RWPE2 (cell line): Measurements from ENCODE around the gene RPS6KA5.

Experiments
- ATAC-seq: fragments of 200-7000 bp; cut with Tn5 transposase; 3 replicates; pipeline ENCODE4 v1.9.1; 2021; ENCODE audit warnings: low read depth
- DNase-seq: peaks from one replicate; pipeline ENCODE4 v3.0.0-alpha.2; 2020; ENCODE audit warnings: low spot score
- H3K27ac ChIP-seq: fragments of 450-650 bp; 2 replicates; pipeline ENCODE4 v1.5.1; 2017; ENCODE audit warnings: mild to moderate bottlenecking; ENCODE audit not compliant: poor library complexity, severe bottlenecking
- H3K27me3 ChIP-seq: fragments of 250-450 bp; sonication (Bioruptor Pico); 2 replicates; pipeline ENCODE4 v1.5.1; 2021; ENCODE audit warnings: mild to moderate bottlenecking, moderate library complexity; ENCODE audit not compliant: insufficient read depth, poor library complexity, severe bottlenecking
- H3K36me3 ChIP-seq: fragments of 250-450 bp; sonication (Bioruptor Pico); 2 replicates; pipeline ENCODE4 v1.5.1; 2020; ENCODE audit warnings: low read depth, mild to moderate bottlenecking, moderate library complexity
- H3K4me1 ChIP-seq: fragments of 250-450 bp; sonication (Bioruptor Pico); 2 replicates; pipeline ENCODE4 v1.5.1; 2021; ENCODE audit warnings: mild to moderate bottlenecking, moderate library complexity; ENCODE audit not compliant: insufficient read depth, poor library complexity, severe bottlenecking
- H3K4me3 ChIP-seq: fragments of 250-450 bp; sonication (Bioruptor Pico); 2 replicates; pipeline ENCODE4 v1.5.1; 2021; ENCODE audit warnings: mild to moderate bottlenecking, moderate library complexity; ENCODE audit not compliant: severe bottlenecking
- H3K9me3 ChIP-seq: fragments of 250-450 bp; sonication (Bioruptor Pico); 2 replicates; pipeline ENCODE4 v1.5.1; 2021; ENCODE audit warnings: mild to moderate bottlenecking, moderate library complexity; ENCODE audit not compliant: severe bottlenecking
- TF ChIP-seq, protein P1 (sequence below): fragments of 450-650 bp; IDR thresholded peaks from one replicate; pipeline ENCODE4 v1.5.1; 2017; ENCODE audit warnings: mild to moderate bottlenecking, moderate library complexity; ENCODE audit not compliant: poor library complexity, severe bottlenecking

The RPS6KA5 gene

DNA sequence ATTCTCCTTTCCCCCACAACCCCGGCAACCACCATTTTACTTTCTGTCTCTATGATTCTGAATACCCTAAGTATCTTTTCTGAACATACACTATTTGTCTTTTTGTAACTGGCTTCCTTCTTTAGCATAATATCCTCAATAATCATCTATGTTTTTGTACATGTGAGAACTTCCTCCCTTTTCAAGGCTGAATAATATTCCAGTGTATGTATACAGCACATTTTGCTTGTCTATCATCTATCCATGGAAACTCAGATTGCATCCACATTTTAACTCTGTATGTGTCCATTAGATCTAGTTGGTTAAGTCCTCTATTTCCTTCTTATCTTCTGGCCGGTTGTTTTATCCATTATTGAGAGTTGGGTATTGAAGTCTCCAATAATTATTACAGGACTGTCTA is 180.2 kb downstream of the RPS6KA5 start:
- peaks cover 8% of the 10 kb centered on the region for H3K9me3 ChIP-seq
- H3K27ac ChIP-seq = no peak overlapping the region
- no peaks in the 10 kb centered on the region for H3K27me3 ChIP-seq
- DNase-seq (no peak), ATAC-seq (no peak)
- H3K4me3 ChIP-seq = no peak overlapping the region
- no peaks in the 10 kb centered on the region for H3K36me3 ChIP-seq
- peaks cover 10% of the 10 kb centered on the region for H3K4me1 ChIP-seq
- TF ChIP-seq, protein P1, sequence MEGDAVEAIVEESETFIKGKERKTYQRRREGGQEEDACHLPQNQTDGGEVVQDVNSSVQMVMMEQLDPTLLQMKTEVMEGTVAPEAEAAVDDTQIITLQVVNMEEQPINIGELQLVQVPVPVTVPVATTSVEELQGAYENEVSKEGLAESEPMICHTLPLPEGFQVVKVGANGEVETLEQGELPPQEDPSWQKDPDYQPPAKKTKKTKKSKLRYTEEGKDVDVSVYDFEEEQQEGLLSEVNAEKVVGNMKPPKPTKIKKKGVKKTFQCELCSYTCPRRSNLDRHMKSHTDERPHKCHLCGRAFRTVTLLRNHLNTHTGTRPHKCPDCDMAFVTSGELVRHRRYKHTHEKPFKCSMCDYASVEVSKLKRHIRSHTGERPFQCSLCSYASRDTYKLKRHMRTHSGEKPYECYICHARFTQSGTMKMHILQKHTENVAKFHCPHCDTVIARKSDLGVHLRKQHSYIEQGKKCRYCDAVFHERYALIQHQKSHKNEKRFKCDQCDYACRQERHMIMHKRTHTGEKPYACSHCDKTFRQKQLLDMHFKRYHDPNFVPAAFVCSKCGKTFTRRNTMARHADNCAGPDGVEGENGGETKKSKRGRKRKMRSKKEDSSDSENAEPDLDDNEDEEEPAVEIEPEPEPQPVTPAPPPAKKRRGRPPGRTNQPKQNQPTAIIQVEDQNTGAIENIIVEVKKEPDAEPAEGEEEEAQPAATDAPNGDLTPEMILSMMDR = no peak

DNA sequence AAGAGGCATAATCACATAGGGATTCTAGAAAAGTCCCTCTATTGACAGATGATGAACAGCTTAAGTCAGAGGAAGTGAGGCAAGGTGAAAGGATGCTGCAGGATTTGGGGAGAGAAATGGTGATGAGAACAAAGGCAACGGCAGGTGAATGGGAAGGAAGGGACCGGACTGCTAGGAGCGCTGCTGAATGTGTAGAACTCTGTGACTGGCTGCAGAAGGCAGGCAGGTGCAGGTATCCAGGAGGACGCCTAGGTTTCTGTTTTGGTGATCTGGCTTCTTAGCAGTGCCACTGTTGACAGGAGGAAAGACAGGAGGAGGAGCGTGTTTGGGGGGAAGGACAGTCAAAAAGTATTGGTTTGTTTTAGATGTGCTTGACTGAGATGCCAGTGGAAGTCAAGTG is 185.8 kb downstream of the RPS6KA5 start:
- DNase-seq (no peak), ATAC-seq (no peak)
- no peaks in the 10 kb centered on the region for H3K27me3 ChIP-seq
- TF ChIP-seq, protein P1 = no peak
- H3K9me3 ChIP-seq = no peaks in the 10 kb centered on the region
- no peak overlapping the region for H3K4me3 ChIP-seq
- no peaks in the 10 kb centered on the region for H3K36me3 ChIP-seq
- no peak overlapping the region for H3K27ac ChIP-seq
- H3K4me1 ChIP-seq = peaks cover 27% of the 10 kb centered on the region

DNA sequence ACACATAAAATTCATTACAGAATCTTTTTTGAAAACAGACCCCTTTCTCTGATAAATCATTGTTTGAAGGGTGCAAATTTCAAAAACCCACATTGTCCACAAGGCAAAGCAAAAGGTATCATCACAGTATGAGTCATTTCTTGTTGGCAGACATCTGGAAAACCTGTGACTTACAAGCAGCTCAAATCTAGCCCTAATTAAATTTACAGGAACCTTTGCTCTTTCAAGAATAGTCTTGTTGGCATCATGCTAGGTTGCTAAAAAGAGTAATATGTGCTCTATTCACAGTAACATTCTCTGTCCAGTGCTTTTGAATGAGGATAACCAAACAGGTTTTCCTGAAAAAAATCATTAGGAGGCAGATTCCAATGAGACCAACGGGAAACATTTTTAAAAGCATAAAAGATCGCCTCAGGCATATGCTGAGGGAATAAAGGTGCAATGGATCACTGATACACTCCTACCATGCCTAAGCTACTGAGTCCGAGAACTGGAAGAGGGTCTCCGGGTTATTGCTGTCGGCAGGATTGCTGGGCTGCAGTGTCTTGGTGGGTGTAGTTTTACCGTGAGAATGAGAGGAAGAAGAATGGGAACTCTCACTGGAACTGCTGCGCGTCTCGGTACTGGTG is 188.7 kb downstream of the RPS6KA5 start:
- Histone ChIP-seq H3K4me3 (no peak overlapping the region), H3K27me3 (no peaks in the 10 kb centered on the region), H3K27ac (peak overlapping the region; percentile 73), H3K9me3 (no peaks in the 10 kb centered on the region), H3K36me3 (no peaks in the 10 kb centered on the region), H3K4me1 (peaks cover 32% of the 10 kb centered on the region)
- DNase-seq (no peak), ATAC-seq (peak; percentile 81)
- TF ChIP-seq, protein P1 = no peak

GRCh38 chr14:90870950-90871604 is 189.4 kb downstream of the RPS6KA5 start:
- ATAC-seq = peak; percentile 90
- H3K27ac ChIP-seq = peak overlapping the region; percentile 73
- DNase-seq = no peak
- H3K36me3 ChIP-seq = no peaks in the 10 kb centered on the region
- no peaks in the 10 kb centered on the region for H3K9me3 ChIP-seq
- TF ChIP-seq, protein P1 = no peak
- no peaks in the 10 kb centered on the region for H3K27me3 ChIP-seq
- no peak overlapping the region for H3K4me3 ChIP-seq
- H3K4me1 ChIP-seq = peaks cover 32% of the 10 kb centered on the region

- no peak for DNase-seq
These were observed 192.9 kb downstream of the RPS6KA5 start for GRCh38 chr14:90867501-90867900.

More at GRCh38 chr14:90867501-90867900, 192.9 kb downstream of the RPS6KA5 start:
- Histone ChIP-seq H3K36me3 (no peaks in the 10 kb centered on the region), H3K9me3 (no peaks in the 10 kb centered on the region), H3K27ac (no peak overlapping the region), H3K4me1 (peaks cover 32% of the 10 kb centered on the region), H3K27me3 (no peaks in the 10 kb centered on the region), H3K4me3 (no peak overlapping the region)
- no peak for ATAC-seq
- TF ChIP-seq, protein P1 = no peak
